ENCODE results near the gene IGF1R.

DNA sequence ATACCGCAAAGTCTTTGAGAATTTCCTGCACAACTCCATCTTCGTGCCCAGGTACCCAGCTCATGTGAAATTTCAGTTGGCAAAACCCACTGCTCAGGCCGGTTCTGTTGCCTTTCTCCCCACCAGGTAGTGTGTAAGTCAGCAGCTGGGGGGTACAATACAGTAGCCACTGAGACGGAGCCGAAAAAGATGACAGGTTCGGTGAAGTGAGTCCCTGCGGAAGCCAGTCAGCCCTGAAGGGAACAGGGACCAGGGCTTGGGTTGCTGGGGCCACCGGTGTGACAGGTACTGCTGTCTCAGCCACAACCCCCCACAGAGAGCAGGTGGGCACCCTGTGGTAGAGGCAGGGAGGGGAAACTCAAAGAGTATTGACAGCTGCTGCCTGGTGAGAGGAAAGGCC, 268.5 kb downstream of the IGF1R start:
- TF ChIP-seq, protein P1, sequence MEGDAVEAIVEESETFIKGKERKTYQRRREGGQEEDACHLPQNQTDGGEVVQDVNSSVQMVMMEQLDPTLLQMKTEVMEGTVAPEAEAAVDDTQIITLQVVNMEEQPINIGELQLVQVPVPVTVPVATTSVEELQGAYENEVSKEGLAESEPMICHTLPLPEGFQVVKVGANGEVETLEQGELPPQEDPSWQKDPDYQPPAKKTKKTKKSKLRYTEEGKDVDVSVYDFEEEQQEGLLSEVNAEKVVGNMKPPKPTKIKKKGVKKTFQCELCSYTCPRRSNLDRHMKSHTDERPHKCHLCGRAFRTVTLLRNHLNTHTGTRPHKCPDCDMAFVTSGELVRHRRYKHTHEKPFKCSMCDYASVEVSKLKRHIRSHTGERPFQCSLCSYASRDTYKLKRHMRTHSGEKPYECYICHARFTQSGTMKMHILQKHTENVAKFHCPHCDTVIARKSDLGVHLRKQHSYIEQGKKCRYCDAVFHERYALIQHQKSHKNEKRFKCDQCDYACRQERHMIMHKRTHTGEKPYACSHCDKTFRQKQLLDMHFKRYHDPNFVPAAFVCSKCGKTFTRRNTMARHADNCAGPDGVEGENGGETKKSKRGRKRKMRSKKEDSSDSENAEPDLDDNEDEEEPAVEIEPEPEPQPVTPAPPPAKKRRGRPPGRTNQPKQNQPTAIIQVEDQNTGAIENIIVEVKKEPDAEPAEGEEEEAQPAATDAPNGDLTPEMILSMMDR (IDR thresholded peaks at IDR 0.05): no peak
- no peak for TF ChIP-seq POLR2A (IDR thresholded peaks at IDR 0.05)
